ENCODE measurements around the gene SLC28A1.

SLC28A1 gene

GRCh38 chr15:84914351-84914750, 29.9 kb downstream of the SLC28A1 start:
- no peak for DNase-seq (ENCODE audit: low read depth)
- no peak for TF ChIP-seq CTCF (IDR thresholded peaks at IDR 0.05; ENCODE audit: low read length, missing control alignments)
- H3K4me3 ChIP-seq (replicated peaks; ENCODE audit: low read depth, low read length): no peak overlapping the region

GRCh38 chr15:84914909-84915605, 30.6 kb downstream of the SLC28A1 start:
- no peak overlapping the region for H3K4me3 ChIP-seq (replicated peaks; ENCODE audit: low read depth, low read length)
- TF ChIP-seq CTCF (IDR thresholded peaks at IDR 0.05; ENCODE audit: low read length, missing control alignments): no peak
- peak; percentile 83 for DNase-seq (ENCODE audit: low read depth)

- no peak for TF ChIP-seq CTCF (IDR thresholded peaks at IDR 0.05; ENCODE audit: low read length, missing control alignments)
- DNase-seq (ENCODE audit: low read depth): no peak
- H3K4me3 ChIP-seq (replicated peaks; ENCODE audit: low read depth, low read length): no peak overlapping the region
Measured at GRCh38 chr15:84915606-84915958, 31.1 kb downstream of the SLC28A1 start.

- no peak for TF ChIP-seq CTCF (IDR thresholded peaks at IDR 0.05; ENCODE audit: low read length, missing control alignments)
- H3K4me3 ChIP-seq (replicated peaks; ENCODE audit: low read depth, low read length): no peak overlapping the region
- DNase-seq (ENCODE audit: low read depth): no peak
Measured at GRCh38 chr15:84917452-84917851, 33.0 kb downstream of the SLC28A1 start.

- no peak overlapping the region for H3K4me3 ChIP-seq (replicated peaks; ENCODE audit: low read depth, low read length)
- no peak for TF ChIP-seq CTCF (IDR thresholded peaks at IDR 0.05; ENCODE audit: low read length, missing control alignments)
- DNase-seq (ENCODE audit: low read depth): no peak
Measured at GRCh38 chr15:84919106-84919667, 34.7 kb downstream of the SLC28A1 start.

GRCh38 chr15:84921121-84921520, 36.7 kb downstream of the SLC28A1 start:
- DNase-seq (ENCODE audit: low read depth): no peak
- no peak for TF ChIP-seq CTCF (IDR thresholded peaks at IDR 0.05; ENCODE audit: low read length, missing control alignments)

GRCh38 chr15:84922530-84922929, 38.1 kb downstream of the SLC28A1 start:
- no peak for DNase-seq (ENCODE audit: low read depth)
- TF ChIP-seq CTCF (IDR thresholded peaks at IDR 0.05; ENCODE audit: low read length, missing control alignments): no peak
- H3K4me3 ChIP-seq (replicated peaks; ENCODE audit: low read depth, low read length): no peak overlapping the region

More at GRCh38 chr15:84921121-84921520, 36.7 kb downstream of the SLC28A1 start:
- H3K4me3 ChIP-seq (replicated peaks; ENCODE audit: low read depth, low read length): no peak overlapping the region

All from fibroblast of pulmonary artery (primary cell).